PFSK-1 (cell line): ENCODE data around the gene CD55.

Experiments
- POLR2AphosphoS5 ChIP-seq: IDR thresholded peaks from 2 replicates; pipeline ENCODE4 v1.6.1; 2012; ENCODE audit warnings: low read depth, mild to moderate bottlenecking, control low read depth, low read length, moderate library complexity
- REST ChIP-seq, 2 experiments: IDR thresholded peaks; 2 replicates each; pipeline versions ENCODE4 v1.6.1 to v1.8.0; 2011 to 2012; ENCODE audit warnings: low read depth in 2 of 2, low read length in 2 of 2, control low read depth in 1 of 2, inconsistent platforms in 1 of 2, mild to moderate bottlenecking in 1 of 2, moderate library complexity in 1 of 2; ENCODE audit not compliant: insufficient read depth in 1 of 2
- SIN3A ChIP-seq: IDR thresholded peaks from 2 replicates; pipeline ENCODE4 v1.6.1; 2012; ENCODE audit warnings: mild to moderate bottlenecking, low read length, moderate library complexity, borderline replicate concordance; ENCODE audit not compliant: insufficient read depth
- TAF1 ChIP-seq: IDR thresholded peaks from 2 replicates; pipeline ENCODE4 v1.6.1; 2012; ENCODE audit warnings: low read length, control low read depth, borderline replicate concordance; ENCODE audit not compliant: insufficient read depth

GRCh38 chr1:207306603-207307002 is 14.9 kb upstream of the CD55 start:
- TF ChIP-seq POLR2AphosphoS5 (no peak), REST (IDR thresholded peaks at IDR 0.05; ENCODE audit: insufficient read depth in 1 of 2, low read depth in 2 of 2, low read length in 2 of 2) (no peak), SIN3A (no peak), TAF1 (no peak)
